ENCODE measurements around the gene FAM118A.

GRCh38 chr22:45305456-45306075, 4.2 kb upstream of the FAM118A start:
- TF ChIP-seq, protein P1, sequence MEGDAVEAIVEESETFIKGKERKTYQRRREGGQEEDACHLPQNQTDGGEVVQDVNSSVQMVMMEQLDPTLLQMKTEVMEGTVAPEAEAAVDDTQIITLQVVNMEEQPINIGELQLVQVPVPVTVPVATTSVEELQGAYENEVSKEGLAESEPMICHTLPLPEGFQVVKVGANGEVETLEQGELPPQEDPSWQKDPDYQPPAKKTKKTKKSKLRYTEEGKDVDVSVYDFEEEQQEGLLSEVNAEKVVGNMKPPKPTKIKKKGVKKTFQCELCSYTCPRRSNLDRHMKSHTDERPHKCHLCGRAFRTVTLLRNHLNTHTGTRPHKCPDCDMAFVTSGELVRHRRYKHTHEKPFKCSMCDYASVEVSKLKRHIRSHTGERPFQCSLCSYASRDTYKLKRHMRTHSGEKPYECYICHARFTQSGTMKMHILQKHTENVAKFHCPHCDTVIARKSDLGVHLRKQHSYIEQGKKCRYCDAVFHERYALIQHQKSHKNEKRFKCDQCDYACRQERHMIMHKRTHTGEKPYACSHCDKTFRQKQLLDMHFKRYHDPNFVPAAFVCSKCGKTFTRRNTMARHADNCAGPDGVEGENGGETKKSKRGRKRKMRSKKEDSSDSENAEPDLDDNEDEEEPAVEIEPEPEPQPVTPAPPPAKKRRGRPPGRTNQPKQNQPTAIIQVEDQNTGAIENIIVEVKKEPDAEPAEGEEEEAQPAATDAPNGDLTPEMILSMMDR (conservative IDR thresholded peaks at IDR 0.05; ENCODE audit: low read depth, low read length), result no peak
- no peak for TF ChIP-seq EZH2 (IDR thresholded peaks at IDR 0.05; ENCODE audit: low read length, unreplicated experiment)
